Endodermal cell (in vitro differentiated cells): Measurements from ENCODE around the gene PPP1R12A. TPM values are rescaled to one million over a fixed set of nuclear protein-coding genes. Genes with fewer than 3 reads are reported as not detected.

Experiments used
- DNase-seq: peaks from one replicate; pipeline ENCODE4 v3.0.0-alpha.2; 2017
- H3K27ac ChIP-seq: 2 replicates; pipeline ENCODE4 v1.5.1; 2013; ENCODE audit warnings: mild to moderate bottlenecking, low read depth, low read length, moderate library complexity
- H3K27me3 ChIP-seq: 2 replicates; pipeline ENCODE4 v1.6.1; 2013; ENCODE audit warnings: mild to moderate bottlenecking, low read length, moderate library complexity; ENCODE audit not compliant: insufficient read depth, control insufficient read depth, poor library complexity, severe bottlenecking
- H3K36me3 ChIP-seq: 2 replicates; pipeline ENCODE4 v1.7.0; 2013; ENCODE audit warnings: mild to moderate bottlenecking, low read length, moderate library complexity; ENCODE audit not compliant: control insufficient read depth, insufficient read depth
- H3K4me1 ChIP-seq: one replicate; pipeline ENCODE4 v1.7.0; 2013; ENCODE audit warnings: low read length; ENCODE audit not compliant: control insufficient read depth, insufficient read depth
- H3K4me3 ChIP-seq: 2 replicates; pipeline ENCODE4 v1.5.1; 2013; ENCODE audit warnings: mild to moderate bottlenecking, low read length, moderate library complexity
- H3K9ac ChIP-seq: 2 replicates; pipeline ENCODE4 v1.6.1; 2013; ENCODE audit warnings: mild to moderate bottlenecking, low read length, moderate library complexity; ENCODE audit not compliant: poor library complexity, severe bottlenecking; ENCODE audit errors: extremely low read depth
- H3K9me3 ChIP-seq: 2 replicates; pipeline ENCODE4 v1.6.1; 2013; ENCODE audit warnings: mild to moderate bottlenecking, low read length, moderate library complexity; ENCODE audit not compliant: control insufficient read depth
- H3K27ac Mint-ChIP-seq: 2 replicates; pipeline ENCODE4 v1.8.0; 2020; ENCODE audit warnings: mixed read lengths
- H3K27me3 Mint-ChIP-seq: 2 replicates; pipeline ENCODE4 v1.8.0; 2021; ENCODE audit warnings: mild to moderate bottlenecking, mixed read lengths; ENCODE audit not compliant: insufficient read depth
- H3K36me3 Mint-ChIP-seq: 2 replicates; pipeline ENCODE4 v1.8.0; 2020; ENCODE audit warnings: low read depth, mixed read lengths
- H3K4me1 Mint-ChIP-seq: 2 replicates; pipeline ENCODE4 v1.8.0; 2020; ENCODE audit warnings: mixed read lengths
- H3K4me3 Mint-ChIP-seq: 2 replicates; pipeline ENCODE4 v1.8.0; 2020; ENCODE audit warnings: mild to moderate bottlenecking, moderate library complexity, mixed read lengths
- H3K9me3 Mint-ChIP-seq: 2 replicates; pipeline ENCODE4 v1.8.0; 2020; ENCODE audit warnings: mild to moderate bottlenecking, mixed read lengths
- WGBS, 2 experiments: methylation state at CpG; one replicate each; pipeline versions ENCODE4 v1.1.5 to v1.1.7; 2013; ENCODE audit warnings: missing lambda C conversion rate in 2 of 2, mixed read lengths in 1 of 2; ENCODE audit not compliant: insufficient coverage in 1 of 2, insufficient read length in 1 of 2; 5-methylcytosine and 5-hydroxymethylcytosine counted together
- total RNA-seq, 2 donors: library from RNA; stranded (reverse); fragmentation: NEBNext Ultra II Directional in 1 of 2; extraction: Animal tissue kit (Norgen Biotek cat#: 25700) in 1 of 2; gene quantifications; 2 replicates in 1 of 2; 3 replicates in 1 of 2; pipeline ENCODE4 v1.2.1, GENCODE V29; 2021
- TF ChIP-seq, protein P1 (sequence below): fragments of 200-600 bp; sonication (generic); conservative IDR thresholded peaks from 2 replicates; pipeline ENCODE4 v1.5.0; 2021; ENCODE audit warnings: antibody characterized with exemption, mild to moderate bottlenecking

Gene PPP1R12A
- total RNA-seq, 2 donors from 2014 or later, result 80.0 to 94.7 TPM

DNA sequence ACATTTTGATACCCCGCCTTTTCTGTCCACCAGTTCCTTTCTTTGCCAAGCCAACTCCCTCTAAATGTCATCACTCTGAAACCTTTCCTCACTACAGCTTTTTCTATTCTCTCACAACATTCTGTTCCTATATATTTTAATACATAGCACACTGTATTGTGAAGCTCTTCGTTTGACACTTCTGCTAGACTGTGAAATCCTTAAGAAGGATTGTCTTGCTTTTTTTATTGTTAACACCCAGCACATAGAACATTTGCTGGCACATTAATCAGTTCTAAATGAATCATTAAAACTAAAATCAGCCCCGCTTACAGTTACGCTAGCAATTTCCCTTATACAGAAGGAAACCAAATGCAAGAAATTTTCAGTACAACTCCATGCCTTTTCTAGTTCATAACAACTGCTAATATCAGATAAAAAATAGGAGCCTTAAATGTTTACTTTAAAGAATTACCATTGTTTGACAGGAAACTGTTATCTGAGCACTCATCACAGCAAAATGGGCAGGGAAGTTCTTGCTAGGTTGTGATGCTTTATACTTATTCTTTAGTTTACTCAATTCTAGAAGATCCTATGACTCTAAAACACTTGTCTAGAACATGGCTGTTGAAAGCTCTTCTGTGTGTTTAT lies 93.5 kb downstream of the PPP1R12A start:
- Mint-ChIP-seq H3K4me1 (peaks cover 14% of the 10 kb centered on the region), H3K27me3 (no peaks in the 10 kb centered on the region), H3K27ac (no peak overlapping the region), H3K36me3 (peaks cover 66% of the 10 kb centered on the region), H3K4me3 (no peak overlapping the region), H3K9me3 (peaks cover 36% of the 10 kb centered on the region)
- H3K9ac ChIP-seq, result no peak overlapping the region
- DNase-seq, result no peak
- 98% methylated on average over 4 of the region's 4 CpGs for WGBS, 2 experiments
- H3K4me3 ChIP-seq, result no peak overlapping the region
- H3K27me3 ChIP-seq, result no peaks in the 10 kb centered on the region
- H3K36me3 ChIP-seq, result peaks cover 77% of the 10 kb centered on the region
- peaks cover 34% of the 10 kb centered on the region for H3K9me3 ChIP-seq
- H3K4me1 ChIP-seq, result no peaks in the 10 kb centered on the region
- TF ChIP-seq, protein P1, sequence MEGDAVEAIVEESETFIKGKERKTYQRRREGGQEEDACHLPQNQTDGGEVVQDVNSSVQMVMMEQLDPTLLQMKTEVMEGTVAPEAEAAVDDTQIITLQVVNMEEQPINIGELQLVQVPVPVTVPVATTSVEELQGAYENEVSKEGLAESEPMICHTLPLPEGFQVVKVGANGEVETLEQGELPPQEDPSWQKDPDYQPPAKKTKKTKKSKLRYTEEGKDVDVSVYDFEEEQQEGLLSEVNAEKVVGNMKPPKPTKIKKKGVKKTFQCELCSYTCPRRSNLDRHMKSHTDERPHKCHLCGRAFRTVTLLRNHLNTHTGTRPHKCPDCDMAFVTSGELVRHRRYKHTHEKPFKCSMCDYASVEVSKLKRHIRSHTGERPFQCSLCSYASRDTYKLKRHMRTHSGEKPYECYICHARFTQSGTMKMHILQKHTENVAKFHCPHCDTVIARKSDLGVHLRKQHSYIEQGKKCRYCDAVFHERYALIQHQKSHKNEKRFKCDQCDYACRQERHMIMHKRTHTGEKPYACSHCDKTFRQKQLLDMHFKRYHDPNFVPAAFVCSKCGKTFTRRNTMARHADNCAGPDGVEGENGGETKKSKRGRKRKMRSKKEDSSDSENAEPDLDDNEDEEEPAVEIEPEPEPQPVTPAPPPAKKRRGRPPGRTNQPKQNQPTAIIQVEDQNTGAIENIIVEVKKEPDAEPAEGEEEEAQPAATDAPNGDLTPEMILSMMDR, result no peak
- no peak overlapping the region for H3K27ac ChIP-seq

GRCh38 chr12:79838359-79838758 lies 96.5 kb downstream of the PPP1R12A start:
- TF ChIP-seq, protein P1, result no peak
- Mint-ChIP-seq H3K36me3 (peaks cover 60% of the 10 kb centered on the region), H3K4me3 (no peak overlapping the region), H3K4me1 (peaks cover 14% of the 10 kb centered on the region), H3K27ac (no peak overlapping the region), H3K27me3 (no peaks in the 10 kb centered on the region), H3K9me3 (peaks cover 36% of the 10 kb centered on the region)
- H3K4me1 ChIP-seq, result no peaks in the 10 kb centered on the region
- H3K4me3 ChIP-seq, result peak overlapping the region; percentile 20
- H3K36me3 ChIP-seq, result peaks cover 75% of the 10 kb centered on the region
- WGBS, 2 experiments, result 93% methylated on average over 2 to 3 of the region's 3 CpGs
- H3K9me3 ChIP-seq, result peaks cover 48% of the 10 kb centered on the region
- H3K27me3 ChIP-seq, result no peaks in the 10 kb centered on the region
- H3K9ac ChIP-seq, result no peak overlapping the region
- no peak overlapping the region for H3K27ac ChIP-seq
- DNase-seq, result no peak

GRCh38 chr12:79837575-79837974 lies 97.3 kb downstream of the PPP1R12A start:
- Histone ChIP-seq H3K9me3 (peaks cover 48% of the 10 kb centered on the region), H3K4me1 (no peaks in the 10 kb centered on the region), H3K4me3 (peak overlapping the region; percentile 20), H3K27ac (no peak overlapping the region), H3K36me3 (peaks cover 67% of the 10 kb centered on the region), H3K27me3 (no peaks in the 10 kb centered on the region), H3K9ac (no peak overlapping the region)
- Mint-ChIP-seq H3K4me3 (no peak overlapping the region), H3K27ac (no peak overlapping the region), H3K4me1 (peaks cover 14% of the 10 kb centered on the region), H3K36me3 (peaks cover 54% of the 10 kb centered on the region), H3K9me3 (peaks cover 36% of the 10 kb centered on the region), H3K27me3 (no peaks in the 10 kb centered on the region)
- DNase-seq, result no peak
- WGBS, 2 experiments, result 87 to 92% methylated on average over 3 to 5 of the region's 5 CpGs
- TF ChIP-seq, protein P1, result no peak
